Esophagus muscularis mucosa (tissue), 4 donors: ENCODE data around the gene LARP4. TPM values are rescaled to one million over a fixed set of nuclear protein-coding genes. Genes with fewer than 3 reads are reported as not detected.
"Not testable (repeated sequence)": the region's sequence is repeated elsewhere in the genome, so short reads cannot be mapped to it uniquely, and the experiment has no call there.

ENCODE experiments used
- DNase-seq: peaks from one replicate; pipeline ENCODE4 v3.0.0-alpha.2; 2017; ENCODE audit errors: extremely low spot score
- H3K27ac ChIP-seq, 4 donors: fragments of 200-600 bp; sonication (generic); replicated peaks in 1 of 4; 1 replicate in 3 of 4; 2 replicates in 1 of 4; pipeline ENCODE4 v1.5.1; 2016 to 2019; ENCODE audit warnings: mild to moderate bottlenecking in 1 of 4
- H3K27me3 ChIP-seq, 4 donors: fragments of 200-600 bp; sonication (generic); one replicate each; pipeline versions ENCODE4 v1.5.1 to v1.6.0; 2016 to 2019
- H3K36me3 ChIP-seq, 4 donors: fragments of 200-600 bp; sonication (generic); one replicate each; pipeline ENCODE4 v1.5.1; 2016 to 2019
- H3K4me1 ChIP-seq, 4 donors: fragments of 200-600 bp; sonication (generic); one replicate each; pipeline ENCODE4 v1.5.1; 2016 to 2019
- H3K4me3 ChIP-seq, 4 donors: fragments of 200-600 bp; sonication (generic); 1 replicate in 2 of 4; 2 replicates in 2 of 4; pipeline ENCODE4 v1.5.1; 2016 to 2019; ENCODE audit warnings: mild to moderate bottlenecking in 4 of 4, moderate library complexity in 1 of 4
- H3K9me3 ChIP-seq, 4 donors: fragments of 200-600 bp; sonication (generic); 1 replicate in 3 of 4; 2 replicates in 1 of 4; pipeline ENCODE4 v1.5.1; 2016 to 2019
- EP300 ChIP-seq: sonication (generic); formaldehyde crosslinking; IDR thresholded peaks from one replicate; pipeline ENCODE4 v1.6.1; 2017; ENCODE audit warnings: antibody characterized with exemption
- POLR2A ChIP-seq: fragments of 450-650 bp; IDR thresholded peaks from one replicate; pipeline ENCODE4 v1.6.1; 2017; ENCODE audit warnings: antibody characterized with exemption, moderate library complexity, mild to moderate bottlenecking, low read depth
- POLR2AphosphoS5 ChIP-seq, 2 donors: sonication (generic); formaldehyde crosslinking; IDR thresholded peaks; one replicate each; pipeline ENCODE4 v1.6.1; 2017; ENCODE audit warnings: antibody characterized with exemption in 2 of 2
- WGBS: methylation state at CpG from one replicate; pipeline ENCODE4 v1.1.5; 2018; 5-methylcytosine and 5-hydroxymethylcytosine counted together
- intact Hi-C: fragments of 100-400 bp; cut with DNase I; formaldehyde crosslinking; loops from one replicate; pipeline ENCODE4 v1.15.1; 2023
- total RNA-seq, 4 donors: library from RNA; depleted of rRNA; stranded (reverse); fragments of >200 nt; gene quantifications; one replicate each; pipeline versions ENCODE4 v1.1.0 to v1.2.1, GENCODE V29; 2016
- TF ChIP-seq, protein P1 (sequence below), 3 experiments: fragments of 200-600 bp in 2 of 3; fragments of 450-650 bp in 1 of 3; sonication (generic) in 2 of 3; IDR thresholded peaks; one replicate each; pipeline ENCODE4 v1.5.1; 2017 to 2019; ENCODE audit warnings: antibody characterized with exemption in 3 of 3, mild to moderate bottlenecking in 2 of 3, moderate library complexity in 1 of 3

LARP4 gene
- total RNA-seq, 4 donors from 2014 or later: 29.7 to 56.7 (median 39.9) TPM

- no peak for TF ChIP-seq POLR2AphosphoS5 (IDR thresholded peaks at IDR 0.05)
- TF ChIP-seq, protein P1, sequence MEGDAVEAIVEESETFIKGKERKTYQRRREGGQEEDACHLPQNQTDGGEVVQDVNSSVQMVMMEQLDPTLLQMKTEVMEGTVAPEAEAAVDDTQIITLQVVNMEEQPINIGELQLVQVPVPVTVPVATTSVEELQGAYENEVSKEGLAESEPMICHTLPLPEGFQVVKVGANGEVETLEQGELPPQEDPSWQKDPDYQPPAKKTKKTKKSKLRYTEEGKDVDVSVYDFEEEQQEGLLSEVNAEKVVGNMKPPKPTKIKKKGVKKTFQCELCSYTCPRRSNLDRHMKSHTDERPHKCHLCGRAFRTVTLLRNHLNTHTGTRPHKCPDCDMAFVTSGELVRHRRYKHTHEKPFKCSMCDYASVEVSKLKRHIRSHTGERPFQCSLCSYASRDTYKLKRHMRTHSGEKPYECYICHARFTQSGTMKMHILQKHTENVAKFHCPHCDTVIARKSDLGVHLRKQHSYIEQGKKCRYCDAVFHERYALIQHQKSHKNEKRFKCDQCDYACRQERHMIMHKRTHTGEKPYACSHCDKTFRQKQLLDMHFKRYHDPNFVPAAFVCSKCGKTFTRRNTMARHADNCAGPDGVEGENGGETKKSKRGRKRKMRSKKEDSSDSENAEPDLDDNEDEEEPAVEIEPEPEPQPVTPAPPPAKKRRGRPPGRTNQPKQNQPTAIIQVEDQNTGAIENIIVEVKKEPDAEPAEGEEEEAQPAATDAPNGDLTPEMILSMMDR (IDR thresholded peaks at IDR 0.05): no peak
- no peak for TF ChIP-seq POLR2A
- TF ChIP-seq EP300: no peak
- no peak for DNase-seq
- Histone ChIP-seq H3K27me3 (no peaks in the 10 kb centered on the region), H3K36me3 (peaks cover 14 to 36% (median 28%) of the 10 kb centered on the region in 4 donors), H3K4me1 (peaks cover 12 to 22% (median 15%) of the 10 kb centered on the region in 4 donors), H3K9me3 (no peaks in the 10 kb centered on the region), H3K4me3 (no peak overlapping the region), H3K27ac (no peak overlapping the region)
- WGBS: 66% methylated on average over 6 of the region's 6 CpGs
- intact Hi-C loops: no loop called here
These were observed 25.0 kb downstream of the LARP4 start for GRCh38 chr12:50425589-50426258.

DNA sequence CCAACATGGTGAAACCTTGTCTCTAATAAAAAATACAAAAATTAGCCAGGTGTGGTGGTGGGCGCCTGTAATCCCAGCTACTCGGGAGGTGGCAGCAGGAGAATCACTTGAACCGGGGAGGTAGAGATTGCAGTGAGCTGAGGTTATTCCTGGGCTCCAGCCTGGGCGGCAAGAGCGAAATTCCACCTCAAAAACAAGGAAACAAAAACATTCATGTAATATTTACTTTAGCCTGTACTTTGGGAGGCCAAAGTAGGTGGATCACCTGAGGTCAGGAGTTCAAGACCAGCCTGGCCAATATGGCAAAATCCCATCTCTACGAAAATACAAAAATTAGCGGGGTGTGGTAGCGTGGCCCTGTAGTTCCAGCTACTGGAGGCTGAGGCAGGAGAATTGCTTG lies 31.0 kb downstream of the LARP4 start:
- H3K36me3 ChIP-seq: peaks cover 53 to 91% (median 76%) of the 10 kb centered on the region in 4 donors

DNA sequence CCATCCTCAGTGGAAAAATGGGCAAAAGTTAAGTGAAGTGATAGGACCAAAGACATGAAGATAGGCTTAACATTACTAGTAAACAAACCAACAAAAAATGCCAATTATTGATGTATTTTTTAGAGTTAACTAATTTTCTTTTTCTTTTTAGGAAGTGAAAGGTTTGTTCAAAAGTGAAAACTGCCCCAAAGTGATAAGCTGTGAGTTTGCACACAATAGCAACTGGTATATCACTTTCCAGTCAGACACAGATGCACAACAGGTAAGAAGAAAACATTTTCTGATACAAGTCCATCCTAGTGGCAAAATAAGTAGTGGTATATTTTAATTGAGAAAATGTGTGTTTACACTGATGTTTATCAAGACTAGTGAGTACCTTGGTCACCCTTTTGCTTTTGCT lies 39.6 kb downstream of the LARP4 start:
- H3K36me3 ChIP-seq: peaks cover 66 to 100% (median 92%) of the 10 kb centered on the region in 4 donors
- intact Hi-C loops: no loop called here
- no peak for DNase-seq
- no peaks in the 10 kb centered on the region for H3K27me3 ChIP-seq
- H3K9me3 ChIP-seq: no peaks in the 10 kb centered on the region
- TF ChIP-seq EP300: no peak
- no peak for TF ChIP-seq POLR2A
- TF ChIP-seq, protein P1 (IDR thresholded peaks at IDR 0.05): no peak
- no peak for TF ChIP-seq POLR2AphosphoS5 (IDR thresholded peaks at IDR 0.05)
- no peaks in the 10 kb centered on the region for H3K4me1 ChIP-seq
- H3K27ac ChIP-seq: no peak overlapping the region
- no peak overlapping the region for H3K4me3 ChIP-seq

More for the DNA sequence above, 31.0 kb downstream of the LARP4 start:
- H3K4me3 ChIP-seq, H3K27me3 ChIP-seq, H3K9me3 ChIP-seq, H3K4me1 ChIP-seq, H3K27ac ChIP-seq, intact Hi-C loops, DNase-seq: not testable (repeated sequence)
- 88% methylated on average over 8 of the region's 8 CpGs for WGBS

GRCh38 chr12:50441763-50442162 lies 41.1 kb downstream of the LARP4 start:
- H3K36me3 ChIP-seq: peaks cover 53 to 93% (median 86%) of the 10 kb centered on the region in 4 donors

GRCh38 chr12:50442178-50442908 lies 41.7 kb downstream of the LARP4 start:
- intact Hi-C loops: no loop called here
- Histone ChIP-seq H3K36me3 (peaks cover 52 to 91% (median 87%) of the 10 kb centered on the region in 4 donors), H3K4me3 (no peak overlapping the region), H3K9me3 (no peaks in the 10 kb centered on the region), H3K27me3 (no peaks in the 10 kb centered on the region), H3K27ac (no peak overlapping the region), H3K4me1 (no peaks in the 10 kb centered on the region)
- WGBS: 83% methylated on average over 3 of the region's 3 CpGs
- no peak for DNase-seq
- TF ChIP-seq POLR2AphosphoS5 (IDR thresholded peaks at IDR 0.05) (no peak), POLR2A (no peak), EP300 (no peak)

More at GRCh38 chr12:50441763-50442162, 41.1 kb downstream of the LARP4 start:
- Histone ChIP-seq H3K4me1 (no peaks in the 10 kb centered on the region), H3K9me3 (no peaks in the 10 kb centered on the region), H3K27me3 (no peaks in the 10 kb centered on the region), H3K27ac (no peak overlapping the region), H3K4me3 (no peak overlapping the region)
- DNase-seq: no peak
- intact Hi-C loops: no loop called here
- TF ChIP-seq POLR2A (no peak), EP300 (no peak), POLR2AphosphoS5 (IDR thresholded peaks at IDR 0.05) (no peak)
- TF ChIP-seq, protein P1 (IDR thresholded peaks at IDR 0.05): no peak
- WGBS: 94% methylated on average over 7 of the region's 7 CpGs

DNA sequence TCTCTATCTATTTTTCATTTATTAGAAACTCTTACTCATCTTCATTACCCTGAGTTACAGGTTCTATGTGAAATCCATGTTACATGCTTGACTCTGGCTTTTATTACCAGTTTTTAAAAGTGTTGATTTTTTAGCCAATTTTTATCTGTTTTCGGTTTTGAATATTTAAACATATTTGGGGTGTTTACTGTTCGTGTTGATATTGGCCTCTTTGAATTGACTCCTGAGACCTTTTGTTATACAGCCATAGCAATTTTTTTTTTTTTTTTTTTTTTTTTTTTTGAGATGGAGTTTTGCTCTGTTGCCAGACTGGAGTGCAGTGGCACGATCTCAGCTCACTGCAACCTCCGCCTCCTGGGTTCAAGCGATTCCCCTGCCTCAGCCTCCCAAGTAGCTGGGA lies 49.0 kb downstream of the LARP4 start:
- H3K27me3 ChIP-seq, intact Hi-C loops, DNase-seq, H3K4me3 ChIP-seq, H3K9me3 ChIP-seq, H3K27ac ChIP-seq, H3K4me1 ChIP-seq: not testable (repeated sequence)
- WGBS: 85% methylated on average over 5 of the region's 5 CpGs
- peaks cover 39 to 81% (median 47%) of the 10 kb centered on the region in 4 donors for H3K36me3 ChIP-seq
